NCI-H187 (cell line): Measurements from ENCODE around the gene CHST3.
A peak's percentile ranks its signal among the peaks of the same experiment; 100 is the strongest.
"Not testable (repeated sequence)": the region's sequence is repeated elsewhere in the genome, so short reads cannot be mapped to it uniquely, and the experiment has no call there.

ENCODE experiments used
- DNase-seq, 2 experiments: peaks; one replicate each; lab custom pipeline; 2025; lab: John Stamatoyannopoulos, UW

Gene CHST3

DNA sequence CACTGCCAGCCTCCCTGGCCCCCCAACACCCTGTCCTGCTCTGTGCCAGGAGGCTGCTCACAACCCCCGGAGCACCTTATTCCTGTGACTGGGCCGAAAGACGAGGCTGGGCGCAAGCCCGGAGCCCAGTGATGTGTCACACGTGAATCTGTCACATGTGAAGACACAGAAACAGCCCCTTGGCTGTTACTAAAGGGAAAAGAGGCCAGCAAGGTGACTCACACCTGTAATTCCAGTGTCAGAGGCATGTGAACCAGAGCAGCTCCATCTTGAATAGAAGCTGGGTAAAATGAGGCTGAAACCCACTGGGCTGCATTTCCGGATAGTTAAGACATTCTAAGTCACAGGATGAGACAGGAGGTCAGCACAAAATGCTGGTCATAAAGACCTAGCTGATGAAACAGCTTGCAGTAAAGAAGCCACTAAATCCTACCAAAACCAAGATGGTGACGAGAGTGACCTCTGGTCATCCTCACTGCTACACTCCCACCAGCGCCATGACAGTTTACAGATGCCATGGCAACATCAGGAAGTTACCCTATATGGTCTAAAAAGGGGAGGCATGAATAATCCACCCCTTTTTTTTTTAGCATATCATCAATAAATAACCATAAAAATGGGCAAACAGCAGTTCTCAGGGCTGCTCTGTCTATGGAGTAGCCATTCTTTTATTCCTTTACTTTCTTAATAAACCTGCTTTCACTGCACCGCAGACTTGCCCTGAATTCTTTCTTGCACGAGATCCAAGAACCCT lies 68.4 kb downstream of the CHST3 start:
- DNase-seq, result not testable (repeated sequence)

DNA sequence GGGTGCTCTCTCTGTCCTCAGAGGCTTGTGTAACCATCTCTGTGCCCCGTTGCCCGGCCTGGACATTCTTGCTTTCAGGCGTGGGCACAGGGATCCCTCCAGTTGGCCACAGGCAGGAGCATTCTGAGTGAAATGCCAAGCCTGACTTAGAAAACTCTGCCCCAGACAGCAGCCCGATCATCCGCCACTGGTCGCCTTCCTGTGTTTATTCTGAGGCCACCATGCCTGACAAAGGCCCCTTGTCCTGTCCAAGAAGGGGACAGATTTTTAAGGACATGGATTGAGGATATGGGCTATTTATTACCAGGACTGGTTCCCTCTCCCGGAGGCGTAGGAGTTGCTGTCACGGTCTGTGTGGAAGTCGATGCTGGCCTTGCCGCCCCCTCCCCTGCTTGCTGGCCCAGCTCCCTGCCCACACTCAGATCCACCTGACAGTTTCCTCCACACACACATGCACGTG lies 69.9 kb downstream of the CHST3 start:
- DNase-seq, result no peak

DNA sequence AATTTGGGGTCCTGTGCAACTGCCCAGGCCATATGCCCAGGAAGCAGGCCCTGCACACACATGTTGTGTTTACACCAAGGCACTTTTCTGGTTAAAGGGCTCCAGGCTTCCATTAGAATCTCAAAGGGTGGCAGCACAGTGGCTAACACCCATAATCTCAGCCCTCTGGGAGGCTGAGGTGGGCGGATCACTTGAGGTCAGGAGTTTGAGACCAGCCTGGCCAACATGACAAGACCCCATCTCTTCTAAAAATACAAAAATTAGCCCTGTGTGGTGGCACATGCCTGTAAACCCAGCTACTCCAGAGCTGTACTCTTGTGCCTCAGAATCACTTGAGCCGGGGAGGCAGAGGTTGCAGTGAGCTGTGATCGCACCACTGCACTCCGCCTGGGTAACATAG lies 70.6 kb downstream of the CHST3 start:
- DNase-seq, result no peak

DNA sequence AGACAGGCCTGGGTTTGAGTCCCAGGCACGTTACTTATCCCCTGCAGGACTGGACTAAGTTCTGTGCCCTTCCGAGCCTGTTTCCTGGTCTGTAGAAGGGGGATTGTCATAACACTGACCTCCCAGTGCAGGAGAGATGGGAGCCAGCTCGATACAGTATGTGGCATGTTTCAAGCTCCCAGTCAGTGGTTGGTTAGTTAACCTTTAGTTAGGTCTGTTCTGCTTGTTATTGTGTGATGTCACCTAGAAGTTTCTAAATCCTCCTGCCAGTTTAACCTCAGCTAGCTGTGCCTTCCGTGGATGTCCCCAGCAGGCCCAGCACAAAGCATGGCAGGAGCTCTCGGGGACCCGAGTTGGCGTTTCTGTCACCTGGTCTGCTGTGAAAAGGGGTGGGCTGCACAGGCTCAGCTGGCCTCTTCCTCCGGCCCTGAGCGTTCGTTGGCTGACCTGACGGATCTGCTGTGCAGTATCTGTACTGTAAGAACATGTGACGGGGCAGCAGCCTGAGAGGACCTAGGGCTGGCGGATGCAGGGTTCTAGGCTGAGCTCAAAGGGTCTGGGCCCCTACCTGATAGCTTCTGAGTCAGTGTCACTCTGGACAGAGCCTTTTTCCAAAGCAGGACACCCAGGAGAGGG lies 71.2 kb downstream of the CHST3 start:
- DNase-seq, result no peak

DNA sequence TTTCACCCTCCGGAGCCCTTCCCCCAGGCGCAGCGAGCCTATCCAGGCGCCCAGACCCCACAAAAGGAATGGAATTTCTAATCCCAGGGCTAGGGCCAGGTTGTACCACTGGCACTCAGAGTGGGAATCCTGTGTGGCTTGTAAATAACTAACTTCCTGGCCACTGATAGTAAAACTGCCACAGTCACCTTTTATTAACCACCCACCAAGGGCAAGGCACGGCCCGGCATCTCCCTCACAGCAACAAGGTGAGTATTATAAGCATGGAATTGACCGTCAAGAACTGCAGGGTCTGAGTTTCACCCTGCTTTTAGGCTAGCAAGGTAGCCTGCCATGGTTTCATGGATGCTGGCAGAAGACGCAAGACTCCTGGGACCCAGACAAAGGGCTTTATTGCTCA lies 73.1 kb downstream of the CHST3 start:
- no peak for DNase-seq

DNA sequence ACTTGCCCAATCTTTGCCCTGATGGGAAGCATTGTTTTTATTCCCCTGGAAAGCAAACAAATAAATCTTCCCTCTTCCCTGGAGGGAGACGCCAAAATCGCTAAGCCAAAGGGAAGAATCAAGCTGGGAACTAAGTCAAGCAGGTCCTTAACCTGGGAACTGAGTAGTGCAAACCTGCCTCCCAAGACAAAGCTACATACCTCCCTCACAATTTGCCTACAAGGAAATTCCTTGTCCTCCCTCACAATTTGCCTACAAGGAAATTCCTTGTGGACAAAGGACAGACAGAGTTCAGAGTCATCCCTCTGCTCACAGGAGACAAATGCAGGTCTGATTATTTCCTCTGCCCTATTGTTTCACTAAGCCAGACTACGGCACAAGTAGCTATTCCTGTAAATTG lies 73.6 kb downstream of the CHST3 start:
- DNase-seq, result no peak

DNA sequence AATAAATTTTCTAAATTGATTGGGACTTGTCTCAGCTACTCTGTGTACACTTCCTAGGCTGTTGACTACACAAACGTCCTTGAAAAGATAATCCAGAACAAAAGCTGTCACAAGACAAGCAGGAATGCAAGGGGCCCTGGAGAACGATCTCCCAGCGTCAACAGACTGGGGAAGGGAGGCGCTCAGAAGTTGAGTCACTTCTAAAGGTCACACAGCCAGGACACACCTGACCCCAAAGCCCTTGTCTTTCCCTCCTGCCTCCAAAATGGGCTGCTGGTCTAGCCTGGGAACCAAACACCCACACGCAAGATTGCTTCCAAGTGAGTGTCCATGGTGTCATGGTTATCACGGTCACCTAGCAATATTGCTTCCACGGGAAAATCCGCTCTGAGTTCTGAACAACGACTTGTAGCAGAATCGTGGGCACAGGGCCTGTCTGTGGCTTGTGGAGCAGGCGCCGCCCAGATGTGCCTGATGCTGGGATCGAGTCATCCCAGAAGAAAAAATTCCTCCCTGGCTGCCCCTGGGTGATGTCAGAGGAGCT lies 74.3 kb downstream of the CHST3 start:
- DNase-seq, result no peak

DNA sequence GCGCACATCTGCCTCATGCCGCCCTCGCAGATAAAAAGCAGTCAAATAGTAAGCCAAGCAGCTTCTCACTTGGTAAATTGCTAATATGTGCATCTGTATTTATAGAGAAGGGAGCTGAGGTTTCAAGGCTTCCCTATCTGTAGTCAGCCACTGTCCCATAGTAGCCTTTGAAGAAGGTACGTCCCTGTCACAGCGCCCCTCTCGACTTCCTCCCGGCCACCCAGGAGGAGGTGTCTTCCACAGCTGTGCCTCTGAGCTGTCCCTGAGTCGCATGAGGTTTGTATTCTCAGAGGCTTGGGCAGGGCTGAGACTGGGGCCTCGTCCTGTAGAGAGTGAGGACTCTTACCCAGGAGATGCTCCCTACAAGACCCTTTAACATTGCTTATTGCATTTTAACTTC lies 75.2 kb downstream of the CHST3 start:
- no peak for DNase-seq

DNA sequence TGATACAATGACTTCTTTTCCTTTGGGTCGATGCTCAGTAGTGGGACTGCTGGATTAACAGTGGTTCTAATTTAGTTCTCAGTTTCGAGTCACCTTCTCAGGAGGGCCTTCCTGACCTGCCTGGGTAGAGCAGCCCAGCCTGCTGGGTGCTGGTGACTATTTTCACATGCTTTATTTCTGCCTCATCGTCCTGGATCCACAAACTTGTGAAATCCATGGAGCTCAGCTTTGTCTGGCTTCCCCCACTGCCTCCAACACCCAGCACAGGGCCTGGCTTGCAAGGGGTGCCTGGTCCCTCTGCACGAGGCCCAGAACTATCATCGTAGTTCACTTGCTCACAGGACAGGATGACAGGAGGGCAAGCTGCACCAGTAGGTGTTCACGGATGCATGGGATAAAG lies 77.3 kb downstream of the CHST3 start:
- no peak for DNase-seq

DNA sequence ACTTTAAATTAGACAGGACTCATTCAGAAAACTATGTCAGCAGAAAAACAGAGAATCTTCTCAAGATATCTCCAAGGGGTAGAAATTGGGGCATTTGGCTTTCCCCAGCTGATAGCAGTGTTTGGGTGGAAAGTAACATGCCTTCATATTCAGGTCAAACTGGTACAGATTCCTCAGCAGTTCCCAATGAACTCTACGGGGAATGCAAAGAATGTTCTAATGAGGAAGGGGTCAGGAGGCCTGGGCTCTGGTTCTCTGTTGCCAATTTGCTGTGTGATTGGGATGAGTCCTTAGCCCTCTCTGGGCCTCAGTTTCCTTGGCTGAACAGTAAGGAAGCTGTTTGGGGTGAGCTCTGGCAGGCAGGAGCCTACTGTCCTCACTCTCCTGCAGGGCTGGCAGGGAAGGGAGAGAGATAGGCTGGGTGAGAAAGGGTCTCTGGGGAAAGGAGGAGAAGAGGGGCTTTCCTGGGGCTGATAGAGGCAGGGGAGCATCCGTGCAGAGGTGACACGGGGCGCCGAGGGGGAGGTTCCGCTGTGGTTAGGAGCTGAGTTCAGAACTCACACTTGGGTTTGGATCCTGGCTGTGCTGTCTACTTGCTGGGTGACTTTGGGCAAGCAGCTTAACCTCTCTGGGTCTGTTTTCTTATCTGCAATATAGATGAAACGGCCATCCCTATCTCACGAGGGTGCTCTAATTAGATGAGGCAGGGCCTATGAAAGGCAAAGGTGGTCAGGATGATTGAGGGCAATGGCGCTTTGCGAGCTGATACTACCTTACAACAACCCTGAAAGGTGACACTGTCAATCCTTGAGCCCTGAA lies 79.0 kb downstream of the CHST3 start:
- no peak for DNase-seq

DNA sequence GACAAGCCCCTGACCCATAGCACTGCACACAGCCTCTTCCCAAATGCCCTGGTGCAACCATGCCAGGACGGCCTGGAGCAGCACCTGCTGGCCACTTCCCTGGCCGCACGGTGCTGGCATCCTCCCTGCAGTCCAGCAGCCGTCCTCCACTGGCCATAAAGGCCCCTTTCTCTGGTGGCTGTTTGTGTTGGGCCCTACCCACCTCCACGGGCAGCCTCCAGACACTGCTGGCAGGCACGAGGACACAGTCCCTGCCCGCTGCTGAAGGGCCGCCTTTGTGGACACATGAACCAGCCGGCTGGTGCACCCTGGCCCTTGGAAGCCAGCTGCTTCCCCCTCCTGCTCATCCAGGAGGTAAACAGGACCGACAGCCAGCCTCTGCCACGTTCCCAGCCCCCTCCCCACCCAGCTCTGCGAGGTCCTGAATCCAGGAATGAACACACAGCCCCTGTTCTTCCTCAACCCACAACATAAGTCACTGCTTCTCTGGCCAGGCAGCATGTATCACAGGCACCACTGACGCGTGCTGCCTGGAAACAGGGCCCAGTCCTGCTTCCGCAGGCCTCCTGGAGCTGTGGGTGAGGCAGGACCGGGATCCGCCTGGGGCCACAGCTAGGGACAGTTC lies 80.3 kb downstream of the CHST3 start:
- DNase-seq, result no peak

DNA sequence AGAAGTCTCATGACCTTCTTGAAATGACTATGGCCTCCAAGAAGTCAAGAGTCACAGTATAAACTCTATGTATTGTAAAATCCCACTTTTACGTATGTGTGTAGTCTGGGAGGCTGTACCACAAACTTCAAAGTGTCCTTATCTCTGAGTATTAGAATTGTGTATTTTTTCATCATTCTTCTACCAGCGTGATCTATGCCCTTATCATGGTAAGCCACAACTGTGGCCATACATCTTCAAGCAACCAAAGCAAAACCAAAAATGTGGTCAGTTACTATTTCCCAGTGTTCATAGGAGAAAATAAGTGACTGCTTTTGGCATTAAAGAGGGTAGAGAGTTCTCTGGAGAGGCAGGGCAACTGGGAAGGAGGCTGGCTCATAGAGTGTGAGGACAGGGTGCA lies 81.4 kb downstream of the CHST3 start:
- no peak for DNase-seq

DNA sequence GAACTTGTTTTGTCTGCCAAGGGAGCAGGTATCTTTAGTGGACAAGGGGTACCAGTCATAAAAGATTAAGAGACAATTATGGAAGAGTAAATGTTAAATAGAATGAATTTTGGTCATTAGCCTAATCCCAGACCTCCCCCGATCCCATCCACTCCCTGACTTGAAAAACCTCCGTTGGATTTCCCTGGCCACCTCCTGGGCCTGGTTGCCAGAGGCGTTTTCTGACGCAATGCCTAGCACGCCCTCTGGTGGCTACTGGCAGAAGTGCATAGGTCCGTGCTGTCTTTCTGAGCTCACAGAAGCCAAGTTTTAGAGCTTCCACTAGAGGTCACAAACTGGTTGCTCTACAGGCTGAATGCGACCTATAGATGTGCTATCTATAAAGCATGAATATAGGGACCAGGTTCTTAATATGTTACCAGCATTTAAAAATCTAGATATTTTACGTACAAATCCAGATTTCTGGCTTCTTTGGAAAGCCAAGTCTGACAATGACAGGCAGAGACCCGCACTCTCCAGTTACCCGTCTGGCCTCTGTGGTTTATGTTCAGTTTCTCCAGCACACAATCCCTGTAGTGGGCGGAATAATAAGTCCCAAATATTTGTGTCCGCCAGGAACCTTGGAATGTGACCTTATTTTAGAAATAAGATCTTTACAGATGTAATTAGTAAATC lies 84.4 kb downstream of the CHST3 start:
- DNase-seq, result peak; percentile 54 to 58

DNA sequence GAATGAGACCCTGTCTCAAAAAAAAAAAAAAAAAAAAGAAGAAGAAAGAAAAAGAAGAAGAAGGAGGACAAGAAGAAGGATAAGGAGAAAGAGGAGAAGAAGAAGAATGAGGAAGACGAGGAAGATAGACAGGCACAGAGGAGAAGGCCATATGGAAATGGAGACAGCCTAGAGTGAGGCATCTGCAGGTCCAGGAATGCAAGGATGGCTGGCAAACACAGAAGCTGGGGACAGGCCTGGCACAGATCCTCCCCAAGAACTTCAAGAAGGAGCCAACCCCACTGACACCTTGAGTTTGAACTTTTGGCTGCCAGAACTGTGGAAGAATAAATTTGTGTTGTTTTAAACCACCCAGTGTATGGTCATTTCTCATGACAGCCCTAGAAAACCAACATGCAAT lies 85.3 kb downstream of the CHST3 start:
- no peak for DNase-seq

DNA sequence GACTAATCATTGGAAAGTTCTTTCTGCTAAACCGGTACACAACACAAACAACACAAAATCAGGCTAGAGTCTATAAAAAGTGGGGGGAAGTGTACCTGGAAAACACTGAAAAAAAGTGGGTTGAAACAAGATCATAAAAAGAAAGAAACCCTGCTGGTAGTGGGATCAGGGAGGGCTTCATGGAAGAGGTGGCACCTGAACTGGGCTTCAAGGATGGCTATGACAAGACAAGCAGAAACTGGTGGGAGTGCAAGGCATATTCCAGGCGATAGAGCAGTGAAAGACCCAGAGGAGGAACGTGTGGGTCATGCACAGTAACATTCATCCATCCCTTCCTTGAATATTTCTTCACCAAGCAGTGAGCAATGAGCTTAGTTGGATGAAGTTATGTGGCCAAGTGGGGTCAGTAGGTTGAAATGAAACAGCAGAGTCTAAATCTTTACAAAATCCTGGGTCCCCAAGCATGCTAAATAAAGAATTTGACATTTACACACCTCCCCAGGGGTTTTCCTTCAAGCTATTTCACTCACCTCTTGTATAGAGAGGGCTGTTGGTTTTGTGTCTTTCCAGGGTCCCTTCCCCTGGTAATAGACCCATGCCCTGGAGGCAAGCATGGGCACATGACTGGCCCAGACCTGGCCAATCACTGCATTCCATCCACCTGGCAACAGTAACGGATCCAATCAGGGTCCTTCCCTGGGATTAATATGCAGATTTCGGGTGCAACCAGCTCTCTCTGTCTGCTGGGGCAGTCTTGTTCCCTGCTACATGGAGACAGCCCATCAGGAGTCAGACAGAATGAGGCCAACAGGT lies 86.0 kb downstream of the CHST3 start:
- DNase-seq, result no peak

DNA sequence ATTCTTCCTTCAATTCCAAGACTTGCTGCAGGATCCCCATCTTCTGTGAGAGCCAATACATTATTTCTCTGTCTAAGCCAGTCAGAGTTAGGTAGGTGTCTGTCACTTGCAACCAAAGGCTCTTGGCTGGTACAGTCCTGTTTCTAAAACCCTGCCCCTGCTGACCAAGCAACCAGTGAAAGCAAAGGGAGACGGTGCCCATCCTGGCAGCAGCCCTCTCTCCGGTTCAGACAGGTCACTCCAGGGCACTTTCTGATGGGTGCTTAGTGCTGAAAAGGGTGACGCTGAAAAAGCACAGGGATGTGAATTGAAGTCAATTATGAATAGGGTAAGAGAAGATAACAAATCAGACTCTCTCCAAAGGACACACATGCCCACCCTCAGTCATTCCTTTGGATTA lies 86.7 kb downstream of the CHST3 start:
- DNase-seq, result no peak

DNA sequence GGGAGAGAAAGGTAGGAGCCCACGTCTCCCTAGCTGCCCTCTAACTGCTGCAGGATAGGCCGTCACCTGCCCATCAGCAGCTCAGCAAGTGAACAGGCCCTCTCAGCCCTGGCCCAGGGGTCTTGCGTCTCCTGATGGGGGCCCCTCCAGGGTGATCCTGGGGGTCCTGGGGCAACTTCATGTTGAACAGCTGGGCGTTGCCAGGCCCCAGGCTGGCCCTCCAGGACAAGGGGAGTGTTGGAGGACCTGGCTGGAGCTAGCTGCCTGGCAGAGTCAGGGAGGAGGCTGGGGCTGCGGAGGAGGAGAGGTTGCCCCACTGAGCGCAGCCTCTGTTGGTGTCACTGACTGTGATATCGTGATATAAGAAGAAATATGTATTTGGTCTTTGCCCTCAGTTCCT lies 89.5 kb downstream of the CHST3 start:
- DNase-seq, result no peak

DNA sequence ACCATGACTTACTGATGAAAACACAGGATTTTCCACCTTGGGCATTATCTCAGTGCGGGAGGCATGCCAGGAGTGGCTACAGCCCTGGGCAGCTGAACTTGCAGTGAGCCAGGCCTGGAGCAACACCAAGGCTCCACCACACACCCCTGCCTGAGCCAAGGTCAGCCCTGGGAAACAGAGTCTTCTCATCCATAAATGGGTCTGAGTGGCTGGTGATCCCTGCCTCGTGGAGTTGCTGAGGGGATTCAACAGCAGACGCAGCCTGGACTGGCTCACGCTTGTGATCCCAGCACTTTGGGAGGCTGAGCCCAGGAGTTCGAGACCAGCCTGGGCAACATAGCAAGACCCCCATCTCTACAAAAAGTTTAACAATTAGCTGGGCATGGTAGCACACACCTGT lies 91.9 kb downstream of the CHST3 start:
- no peak for DNase-seq

DNA sequence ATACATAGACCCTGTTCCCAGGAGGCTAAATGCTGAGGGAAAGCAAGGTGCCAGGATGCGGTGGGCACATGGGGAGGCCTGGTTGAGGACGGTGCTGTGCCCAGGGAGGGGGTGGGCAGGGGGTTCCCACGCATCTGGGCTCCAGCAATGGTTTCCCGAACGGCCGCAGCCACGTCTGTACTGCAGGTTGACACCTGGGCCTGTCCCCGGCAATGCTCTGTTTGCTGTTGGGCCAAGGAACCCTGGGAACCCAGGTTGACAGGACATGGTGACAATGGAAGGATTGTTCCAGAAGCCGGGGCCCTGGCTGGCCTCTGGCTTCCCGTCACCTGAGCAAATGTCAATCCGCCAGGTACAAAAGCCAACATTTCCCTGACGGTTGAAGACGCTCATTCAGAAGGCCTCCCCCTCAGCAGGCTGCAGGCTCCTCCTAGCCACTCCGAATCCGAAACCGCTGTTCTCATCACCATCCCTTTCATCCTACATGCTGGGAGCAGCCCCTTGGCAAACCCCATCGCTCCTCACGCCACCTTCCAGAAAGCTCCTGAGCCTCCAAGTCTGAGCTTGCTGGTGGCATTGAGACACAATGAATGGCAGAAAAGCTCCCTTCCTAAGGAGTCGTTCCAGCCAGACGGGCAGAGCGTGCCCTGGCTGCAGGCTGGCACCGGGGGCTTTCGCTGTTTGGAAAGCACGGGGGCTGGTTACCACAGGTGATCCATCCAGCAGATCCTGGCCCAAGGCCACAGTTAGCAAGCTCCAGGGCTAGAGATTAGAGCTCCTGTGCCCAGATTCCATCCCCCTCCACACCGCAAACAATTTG lies 92.9 kb downstream of the CHST3 start:
- DNase-seq, result no peak

DNA sequence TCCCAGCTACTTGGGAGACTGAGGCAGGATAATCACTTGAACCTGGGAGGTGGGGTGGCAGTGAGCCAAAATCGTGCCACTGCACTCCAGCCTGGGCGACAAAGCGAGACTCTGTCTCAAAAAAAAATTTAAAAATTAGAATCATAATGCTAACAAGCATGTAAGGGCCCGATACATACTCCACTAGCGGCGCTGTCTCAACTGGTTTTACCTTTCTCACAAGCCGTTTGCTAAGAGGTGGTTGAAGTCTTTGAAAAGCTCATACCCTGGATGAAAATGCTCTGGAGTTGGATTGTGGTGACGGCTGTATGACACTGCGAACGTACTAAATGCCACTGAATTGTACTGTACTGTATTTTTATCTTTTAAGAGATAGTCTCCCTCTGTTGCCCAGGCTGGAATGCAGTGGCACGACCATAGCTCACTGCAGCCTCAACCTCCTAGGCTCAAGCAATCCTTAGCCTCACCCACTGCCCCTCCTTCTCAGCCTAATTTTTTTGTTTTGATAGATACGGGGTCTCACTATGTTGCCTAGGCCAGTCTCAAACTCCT lies 94.2 kb downstream of the CHST3 start:
- no peak for DNase-seq
